ENCODE data around the gene SLC4A1AP. TPM values are rescaled to one million over a fixed set of nuclear protein-coding genes. Genes with fewer than 3 reads are reported as not detected.

Gene SLC4A1AP
- total and polyA plus RNA-seq, 2 experiments from 2014 or later: 24.3 to 29.2 TPM

DNA sequence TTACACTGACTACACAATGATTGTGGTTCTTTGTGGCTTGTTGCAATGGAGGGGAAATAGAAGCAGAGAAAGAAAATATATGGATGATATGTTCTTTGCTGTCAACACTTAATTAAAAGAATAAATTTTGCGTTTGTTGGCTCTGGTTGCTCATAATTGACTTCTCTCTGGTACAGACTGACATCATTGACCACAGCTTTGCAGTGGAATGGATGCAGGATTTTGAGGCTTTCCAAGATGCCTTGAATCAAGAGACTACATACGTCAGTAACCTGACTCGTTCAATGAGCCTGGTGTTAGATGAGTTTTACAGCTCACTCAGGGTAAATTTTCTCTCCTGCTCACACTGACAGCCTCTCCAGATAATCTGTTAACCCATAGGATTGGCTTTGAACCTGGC is 25.0 kb upstream of the SLC4A1AP start:
- Histone ChIP-seq H3K36me3 (ENCODE audit: insufficient read depth) (peaks cover 31% of the 10 kb centered on the region), H3K27ac (ENCODE audit: low read depth) (no peak overlapping the region)
- no peak for DNase-seq (ENCODE audit: low spot score)

GRCh38 chr2:27640722-27641245 is 22.9 kb upstream of the SLC4A1AP start:
- Histone ChIP-seq H3K4me2 (no peak overlapping the region), H3K79me2 (replicated peaks; ENCODE audit: insufficient read depth) (no peaks in the 10 kb centered on the region), H3K27me3 (ENCODE audit: insufficient read depth) (no peaks in the 10 kb centered on the region), H3K27ac (ENCODE audit: low read depth) (no peak overlapping the region), H4K20me1 (replicated peaks; ENCODE audit: insufficient read depth) (no peaks in the 10 kb centered on the region; the same call in 1 of the 2 replicates), H3K4me3 (no peak overlapping the region), H2AFZ (no peak overlapping the region), H3K9me2 (ENCODE audit: insufficient read depth) (no peaks in the 10 kb centered on the region), H3K4me1 (ENCODE audit: insufficient read depth) (no peaks in the 10 kb centered on the region), H3K36me3 (ENCODE audit: insufficient read depth) (peaks cover 18% of the 10 kb centered on the region), H3F3A (replicated peaks; ENCODE audit: low read depth) (no peaks in the 10 kb centered on the region)
- Mint-ChIP-seq H3K4me3 (no peak overlapping the region), H3K9me3 (no peaks in the 10 kb centered on the region), H3K4me1 (no peaks in the 10 kb centered on the region), H3K36me3 (ENCODE audit: low read depth) (peaks cover 38% of the 10 kb centered on the region), H3K27ac (no peak overlapping the region), H3K27me3 (ENCODE audit: insufficient read depth, low read depth, poor library complexity) (peaks cover 2% of the 10 kb centered on the region)
- no peak for ATAC-seq
- DNase-seq (ENCODE audit: low spot score): no peak
- TF ChIP-seq STAT1 (IDR thresholded peaks at IDR 0.05; ENCODE audit: unreplicated experiment) (no peak), ZNF331 (CRISPR knock-in tag; IDR thresholded peaks at IDR 0.05; ENCODE audit: low read depth) (no peak), CREB1 (CRISPR knock-in tag; IDR thresholded peaks at IDR 0.05; ENCODE audit: low read depth) (no peak)

More for the DNA sequence above, 25.0 kb upstream of the SLC4A1AP start:
- Histone ChIP-seq H3K27me3 (ENCODE audit: insufficient read depth) (no peaks in the 10 kb centered on the region), H3F3A (replicated peaks; ENCODE audit: low read depth) (no peaks in the 10 kb centered on the region), H3K4me3 (no peak overlapping the region), H3K79me2 (replicated peaks; ENCODE audit: insufficient read depth) (no peaks in the 10 kb centered on the region), H3K4me1 (ENCODE audit: insufficient read depth) (no peaks in the 10 kb centered on the region), H2AFZ (no peak overlapping the region), H3K9me2 (ENCODE audit: insufficient read depth) (no peaks in the 10 kb centered on the region), H3K4me2 (no peak overlapping the region), H4K20me1 (replicated peaks; ENCODE audit: insufficient read depth) (peaks cover 4% of the 10 kb centered on the region; the same call in 1 of the 2 replicates)
- Mint-ChIP-seq H3K27ac (no peak overlapping the region), H3K27me3 (ENCODE audit: insufficient read depth, low read depth, poor library complexity) (no peaks in the 10 kb centered on the region), H3K4me1 (no peaks in the 10 kb centered on the region), H3K36me3 (ENCODE audit: low read depth) (peaks cover 47% of the 10 kb centered on the region), H3K9me3 (no peaks in the 10 kb centered on the region), H3K4me3 (no peak overlapping the region)
- no peak for ATAC-seq
- TF ChIP-seq ZNF331 (CRISPR knock-in tag; IDR thresholded peaks at IDR 0.05; ENCODE audit: low read depth): no peak
- TF ChIP-seq NANOG (IDR thresholded peaks at IDR 0.05; ENCODE audit: borderline replicate concordance): no peak
- TF ChIP-seq POLR2AphosphoS5 (IDR thresholded peaks at IDR 0.05; ENCODE audit: low read depth): no peak
- TF ChIP-seq ZNF114 (CRISPR knock-in tag; IDR thresholded peaks at IDR 0.05): no peak
- TF ChIP-seq EZH2phosphoT487 (IDR thresholded peaks at IDR 0.05; ENCODE audit: unreplicated experiment): no peak
- TF ChIP-seq CREB1 (CRISPR knock-in tag; IDR thresholded peaks at IDR 0.05; ENCODE audit: low read depth): no peak
- TF ChIP-seq EZH2 (IDR thresholded peaks at IDR 0.05; ENCODE audit: low read depth, unreplicated experiment): no peak
- TF ChIP-seq, protein P1, sequence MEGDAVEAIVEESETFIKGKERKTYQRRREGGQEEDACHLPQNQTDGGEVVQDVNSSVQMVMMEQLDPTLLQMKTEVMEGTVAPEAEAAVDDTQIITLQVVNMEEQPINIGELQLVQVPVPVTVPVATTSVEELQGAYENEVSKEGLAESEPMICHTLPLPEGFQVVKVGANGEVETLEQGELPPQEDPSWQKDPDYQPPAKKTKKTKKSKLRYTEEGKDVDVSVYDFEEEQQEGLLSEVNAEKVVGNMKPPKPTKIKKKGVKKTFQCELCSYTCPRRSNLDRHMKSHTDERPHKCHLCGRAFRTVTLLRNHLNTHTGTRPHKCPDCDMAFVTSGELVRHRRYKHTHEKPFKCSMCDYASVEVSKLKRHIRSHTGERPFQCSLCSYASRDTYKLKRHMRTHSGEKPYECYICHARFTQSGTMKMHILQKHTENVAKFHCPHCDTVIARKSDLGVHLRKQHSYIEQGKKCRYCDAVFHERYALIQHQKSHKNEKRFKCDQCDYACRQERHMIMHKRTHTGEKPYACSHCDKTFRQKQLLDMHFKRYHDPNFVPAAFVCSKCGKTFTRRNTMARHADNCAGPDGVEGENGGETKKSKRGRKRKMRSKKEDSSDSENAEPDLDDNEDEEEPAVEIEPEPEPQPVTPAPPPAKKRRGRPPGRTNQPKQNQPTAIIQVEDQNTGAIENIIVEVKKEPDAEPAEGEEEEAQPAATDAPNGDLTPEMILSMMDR (conservative IDR thresholded peaks at IDR 0.05; ENCODE audit: low read depth in 2 of 2): no peak
- no peak for TF ChIP-seq JUNB (IDR thresholded peaks at IDR 0.05; ENCODE audit: unreplicated experiment)
- TF ChIP-seq, protein P2, sequence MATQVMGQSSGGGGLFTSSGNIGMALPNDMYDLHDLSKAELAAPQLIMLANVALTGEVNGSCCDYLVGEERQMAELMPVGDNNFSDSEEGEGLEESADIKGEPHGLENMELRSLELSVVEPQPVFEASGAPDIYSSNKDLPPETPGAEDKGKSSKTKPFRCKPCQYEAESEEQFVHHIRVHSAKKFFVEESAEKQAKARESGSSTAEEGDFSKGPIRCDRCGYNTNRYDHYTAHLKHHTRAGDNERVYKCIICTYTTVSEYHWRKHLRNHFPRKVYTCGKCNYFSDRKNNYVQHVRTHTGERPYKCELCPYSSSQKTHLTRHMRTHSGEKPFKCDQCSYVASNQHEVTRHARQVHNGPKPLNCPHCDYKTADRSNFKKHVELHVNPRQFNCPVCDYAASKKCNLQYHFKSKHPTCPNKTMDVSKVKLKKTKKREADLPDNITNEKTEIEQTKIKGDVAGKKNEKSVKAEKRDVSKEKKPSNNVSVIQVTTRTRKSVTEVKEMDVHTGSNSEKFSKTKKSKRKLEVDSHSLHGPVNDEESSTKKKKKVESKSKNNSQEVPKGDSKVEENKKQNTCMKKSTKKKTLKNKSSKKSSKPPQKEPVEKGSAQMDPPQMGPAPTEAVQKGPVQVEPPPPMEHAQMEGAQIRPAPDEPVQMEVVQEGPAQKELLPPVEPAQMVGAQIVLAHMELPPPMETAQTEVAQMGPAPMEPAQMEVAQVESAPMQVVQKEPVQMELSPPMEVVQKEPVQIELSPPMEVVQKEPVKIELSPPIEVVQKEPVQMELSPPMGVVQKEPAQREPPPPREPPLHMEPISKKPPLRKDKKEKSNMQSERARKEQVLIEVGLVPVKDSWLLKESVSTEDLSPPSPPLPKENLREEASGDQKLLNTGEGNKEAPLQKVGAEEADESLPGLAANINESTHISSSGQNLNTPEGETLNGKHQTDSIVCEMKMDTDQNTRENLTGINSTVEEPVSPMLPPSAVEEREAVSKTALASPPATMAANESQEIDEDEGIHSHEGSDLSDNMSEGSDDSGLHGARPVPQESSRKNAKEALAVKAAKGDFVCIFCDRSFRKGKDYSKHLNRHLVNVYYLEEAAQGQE (IDR thresholded peaks at IDR 0.05; ENCODE audit: unreplicated experiment): no peak
- TF ChIP-seq STAT1 (IDR thresholded peaks at IDR 0.05; ENCODE audit: unreplicated experiment): no peak

All from GM23338 (cell line).